Bronchial epithelial cell (primary cell): ENCODE measurements around the gene MAGEB3. TPM values are rescaled to one million over a fixed set of nuclear protein-coding genes. Genes with fewer than 3 reads are reported as not detected.
A peak's percentile ranks its signal among the peaks of the same experiment; 100 is the strongest.
"Not testable (repeated sequence)": the region's sequence is repeated elsewhere in the genome, so short reads cannot be mapped to it uniquely, and the experiment has no call there.

Experiments
- DNase-seq: peaks from one replicate; pipeline ENCODE4 v3.0.0-alpha.2; 2010; ENCODE audit warnings: low read depth
- FAIRE-seq: peaks from 2 replicates; lab custom pipeline; 2011; peaks lifted over from hg19 to GRCh38; lab: Jason Lieb, UNC
- H3K27me3 ChIP-seq: 2 replicates; pipeline ENCODE4 v1.5.1; 2011; ENCODE audit warnings: low read length; ENCODE audit not compliant: control insufficient read depth, insufficient read depth
- H3K36me3 ChIP-seq: 2 replicates; pipeline ENCODE4 v1.5.1; 2011; ENCODE audit warnings: low read length; ENCODE audit not compliant: control insufficient read depth, insufficient read depth
- H3K4me3 ChIP-seq: 2 replicates; pipeline ENCODE4 v1.5.1; 2011; ENCODE audit warnings: mild to moderate bottlenecking, low read depth, low read length, control low read depth
- CTCF ChIP-seq: IDR thresholded peaks from 2 replicates; pipeline ENCODE4 v1.5.1; 2011; ENCODE audit warnings: mild to moderate bottlenecking, moderate library complexity, low read length, control low read depth, inconsistent platforms; ENCODE audit not compliant: insufficient read depth, severe bottlenecking
- total RNA-seq: library from RNA; depleted of rRNA; stranded (reverse); fragments of >200 nt; gene quantifications from 2 replicates; pipeline ENCODE4 v1.2.1, GENCODE V29; 2014

MAGEB3 gene
- not detected in 2 replicates for total RNA-seq

GRCh38 chrX:30230395-30230794 is at the start of gene MAGEB3:
Gene MAGEB3 (plus strand): TSS chrX:30230657. CDS start chrX:30235925, 5,268 bp downstream.
- DNase-seq (no peak), FAIRE-seq (no peak)
- Histone ChIP-seq H3K36me3 (no peaks in the 10 kb centered on the region), H3K27me3 (no peaks in the 10 kb centered on the region), H3K4me3 (no peak within 1 kb of the TSS)
- no peak for TF ChIP-seq CTCF

- Histone ChIP-seq H3K27me3 (no peaks in the 10 kb centered on the region), H3K4me3 (no peak overlapping the region), H3K36me3 (no peaks in the 10 kb centered on the region)
- FAIRE-seq (no peak), DNase-seq (no peak)
- no peak for TF ChIP-seq CTCF
These were observed 49.1 kb upstream of the MAGEB3 start for GRCh38 chrX:30181353-30181752.

GRCh38 chrX:30183554-30183953 is 46.9 kb upstream of the MAGEB3 start:
- no peak for TF ChIP-seq CTCF
- H3K4me3 ChIP-seq, result no peak overlapping the region
- H3K27me3 ChIP-seq, result no peaks in the 10 kb centered on the region
- DNase-seq (no peak), FAIRE-seq (no peak)
- no peaks in the 10 kb centered on the region for H3K36me3 ChIP-seq

- H3K27me3 ChIP-seq, result no peaks in the 10 kb centered on the region
- FAIRE-seq (no peak), DNase-seq (no peak)
- no peak overlapping the region for H3K4me3 ChIP-seq
- no peak for TF ChIP-seq CTCF
- H3K36me3 ChIP-seq, result no peaks in the 10 kb centered on the region
These were observed 40.0 kb upstream of the MAGEB3 start for GRCh38 chrX:30190426-30190825.

- not testable (repeated sequence) for H3K4me3 ChIP-seq, DNase-seq, FAIRE-seq, H3K36me3 ChIP-seq, H3K27me3 ChIP-seq
These were observed 36.5 kb upstream of the MAGEB3 start for GRCh38 chrX:30193910-30194309.

- FAIRE-seq, result no peak
- Histone ChIP-seq H3K36me3 (no peaks in the 10 kb centered on the region), H3K27me3 (no peaks in the 10 kb centered on the region), H3K4me3 (no peak overlapping the region)
- no peak for TF ChIP-seq CTCF
- DNase-seq, result peak; percentile 2
These were observed 34.1 kb upstream of the MAGEB3 start for GRCh38 chrX:30196322-30196721.
